Measurements from ENCODE around the gene CKMT1A.
"Not testable (repeated sequence)": the region's sequence is repeated elsewhere in the genome, so short reads cannot be mapped to it uniquely, and the experiment has no call there.

The CKMT1A gene

DNA sequence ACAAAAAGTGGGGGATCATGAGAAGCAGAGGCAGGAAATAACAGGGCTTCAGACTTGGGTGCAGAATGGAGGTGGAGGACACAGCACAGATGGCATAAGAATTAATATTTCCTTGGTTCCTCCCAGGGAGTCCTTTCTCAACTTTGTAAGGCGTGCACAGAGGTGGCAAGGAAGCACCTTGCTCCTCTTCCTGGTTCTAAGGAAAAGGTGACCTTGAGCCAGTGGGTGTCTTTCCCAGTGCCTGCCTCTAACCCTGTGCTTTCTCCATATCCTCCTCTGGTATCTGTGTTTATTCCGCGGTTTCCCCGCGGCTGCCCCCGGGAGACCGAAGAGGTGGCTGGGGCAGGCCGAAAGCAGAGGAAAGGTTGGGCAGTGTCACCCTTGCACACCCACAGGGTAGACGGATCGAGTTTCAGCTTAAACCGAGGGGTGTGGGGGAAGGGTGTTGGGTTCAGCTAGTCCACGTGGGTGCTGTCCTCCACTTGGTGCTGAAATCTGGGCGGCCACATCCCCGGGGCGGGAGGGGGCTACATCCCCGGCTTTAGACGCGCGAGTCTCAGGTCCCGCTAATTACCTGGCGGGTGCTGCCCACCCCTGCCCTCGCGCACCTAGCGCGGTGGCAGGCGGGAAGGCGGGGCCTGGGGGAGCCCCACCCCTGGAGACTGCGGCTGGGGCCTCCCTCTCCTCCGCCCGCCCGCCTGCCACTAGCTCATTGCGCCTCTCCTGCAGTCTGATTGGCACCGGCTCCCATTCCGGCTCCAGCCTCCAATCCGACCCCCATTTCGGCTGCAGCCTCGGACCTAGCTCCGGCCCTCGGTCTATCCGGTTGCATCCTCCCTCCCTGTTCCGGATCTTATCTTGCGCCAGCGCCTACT is at the start of gene CKMT1A:
TSS of gene CKMT1A (plus strand) at position 712 of the 875 bp plus-strand sequence. CDS start 192 bp downstream, outside the sequence.
- CTCF ChIA-PET; POLR2A ChIA-PET; H3K4me3 ChIP-seq (ENCODE audit: low read depth, low read length); DNase-seq (ENCODE audit: low read depth, low spot score): not testable (repeated sequence)

DNA sequence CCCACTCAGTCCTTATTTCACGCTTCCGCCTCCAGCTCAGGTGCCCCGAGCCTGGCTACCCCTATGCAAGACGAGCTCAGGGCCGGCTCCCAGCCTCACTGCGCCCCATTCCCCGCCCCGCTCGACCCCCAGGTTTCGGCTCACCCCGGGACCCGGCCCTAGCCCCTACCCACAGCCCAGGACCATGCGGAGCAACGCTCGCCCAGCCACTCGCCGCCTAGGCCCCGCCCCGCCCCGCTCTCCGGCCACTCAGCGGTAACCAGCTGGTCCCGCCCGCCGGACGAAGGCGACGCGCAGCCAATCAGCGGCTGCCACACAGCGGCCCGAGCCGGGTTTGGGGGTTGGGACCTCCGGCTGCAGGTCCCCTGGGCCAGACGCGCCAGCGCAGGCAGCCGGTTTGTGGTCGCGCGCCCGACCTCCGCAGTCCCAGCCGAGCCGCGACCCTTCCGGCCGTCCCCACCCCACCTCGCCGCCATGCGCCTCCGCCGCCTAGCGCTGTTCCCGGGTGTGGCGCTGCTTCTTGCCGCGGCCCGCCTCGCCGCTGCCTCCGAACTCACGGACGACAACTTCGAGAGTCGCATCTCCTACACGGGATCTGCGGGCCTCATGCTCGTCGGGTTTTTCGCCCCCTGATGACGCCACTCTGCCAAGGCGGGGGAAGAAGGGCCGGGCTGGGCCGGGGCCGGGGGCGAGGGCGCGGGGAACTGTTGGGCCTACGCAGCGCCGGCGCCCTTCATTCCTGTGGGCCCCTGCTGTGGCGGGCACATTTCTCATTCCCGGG is 44.8 kb upstream of the CKMT1A start, which contains the start of gene CATSPER2:
TSS of gene CATSPER2 (minus strand) at position 196 of the 781 bp plus-strand sequence. CDS start 783 bp downstream, outside the sequence.
- H3K4me3 ChIP-seq (ENCODE audit: low read depth, low read length) = no peak within 1 kb of the TSS
- ChIA-PET POLR2A (no interaction called here), CTCF (no interaction called here)
- no peak for DNase-seq (ENCODE audit: low read depth, low spot score)
- TF ChIP-seq, protein P1, sequence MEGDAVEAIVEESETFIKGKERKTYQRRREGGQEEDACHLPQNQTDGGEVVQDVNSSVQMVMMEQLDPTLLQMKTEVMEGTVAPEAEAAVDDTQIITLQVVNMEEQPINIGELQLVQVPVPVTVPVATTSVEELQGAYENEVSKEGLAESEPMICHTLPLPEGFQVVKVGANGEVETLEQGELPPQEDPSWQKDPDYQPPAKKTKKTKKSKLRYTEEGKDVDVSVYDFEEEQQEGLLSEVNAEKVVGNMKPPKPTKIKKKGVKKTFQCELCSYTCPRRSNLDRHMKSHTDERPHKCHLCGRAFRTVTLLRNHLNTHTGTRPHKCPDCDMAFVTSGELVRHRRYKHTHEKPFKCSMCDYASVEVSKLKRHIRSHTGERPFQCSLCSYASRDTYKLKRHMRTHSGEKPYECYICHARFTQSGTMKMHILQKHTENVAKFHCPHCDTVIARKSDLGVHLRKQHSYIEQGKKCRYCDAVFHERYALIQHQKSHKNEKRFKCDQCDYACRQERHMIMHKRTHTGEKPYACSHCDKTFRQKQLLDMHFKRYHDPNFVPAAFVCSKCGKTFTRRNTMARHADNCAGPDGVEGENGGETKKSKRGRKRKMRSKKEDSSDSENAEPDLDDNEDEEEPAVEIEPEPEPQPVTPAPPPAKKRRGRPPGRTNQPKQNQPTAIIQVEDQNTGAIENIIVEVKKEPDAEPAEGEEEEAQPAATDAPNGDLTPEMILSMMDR (IDR thresholded peaks at IDR 0.05; ENCODE audit: insufficient read depth, low read length, missing control alignments) = no peak

DNA sequence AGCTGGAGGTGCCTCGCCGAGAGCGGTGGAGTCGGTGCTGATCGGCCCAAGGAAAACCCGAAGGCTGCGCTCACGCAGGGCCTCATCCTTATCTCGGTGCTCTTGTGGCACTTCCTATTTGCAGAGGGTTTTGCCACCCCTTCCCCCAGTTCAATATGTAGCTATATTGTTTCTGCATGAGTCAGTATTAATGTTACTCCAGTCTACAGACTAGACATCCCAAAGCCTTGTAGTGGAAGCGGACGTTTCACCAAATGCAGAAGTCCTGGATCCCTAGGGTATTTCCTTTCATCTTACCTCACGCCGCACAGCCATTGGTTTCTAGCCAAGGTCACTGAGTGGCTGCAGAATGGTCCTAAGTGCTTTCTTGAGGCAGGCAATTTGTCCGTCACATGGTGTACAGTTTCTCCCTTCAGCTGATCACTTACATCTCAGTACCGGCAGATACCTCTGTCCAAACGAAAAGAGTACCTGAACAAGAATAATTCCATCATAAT is 44.2 kb upstream of the CKMT1A start:
- H3K4me3 ChIP-seq (ENCODE audit: low read depth, low read length); POLR2A ChIA-PET; DNase-seq (ENCODE audit: low read depth, low spot score); CTCF ChIA-PET: not testable (repeated sequence)

DNA sequence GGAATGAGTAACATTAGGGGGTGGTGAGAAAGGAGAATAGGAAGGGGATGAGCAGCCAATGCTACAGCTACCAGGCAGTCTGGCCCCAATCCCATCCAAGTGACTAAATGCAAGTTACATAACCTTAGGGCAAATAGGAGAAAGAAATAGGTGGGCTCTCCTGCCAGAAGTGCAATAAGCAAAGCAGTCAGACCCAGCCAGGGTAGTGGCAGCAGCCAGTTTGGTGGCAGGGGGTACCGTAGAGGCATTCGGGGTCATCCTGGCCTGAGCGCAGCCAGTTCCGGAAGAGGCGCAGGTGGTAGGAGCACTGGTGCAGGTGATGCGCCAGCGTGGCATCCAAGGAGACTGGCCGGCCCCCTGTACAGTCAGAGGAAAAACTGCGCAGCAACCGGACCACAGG is 33.9 kb upstream of the CKMT1A start:
- POLR2A ChIA-PET; H3K4me3 ChIP-seq (ENCODE audit: low read depth, low read length); CTCF ChIA-PET; DNase-seq (ENCODE audit: low read depth, low spot score): not testable (repeated sequence)

DNA sequence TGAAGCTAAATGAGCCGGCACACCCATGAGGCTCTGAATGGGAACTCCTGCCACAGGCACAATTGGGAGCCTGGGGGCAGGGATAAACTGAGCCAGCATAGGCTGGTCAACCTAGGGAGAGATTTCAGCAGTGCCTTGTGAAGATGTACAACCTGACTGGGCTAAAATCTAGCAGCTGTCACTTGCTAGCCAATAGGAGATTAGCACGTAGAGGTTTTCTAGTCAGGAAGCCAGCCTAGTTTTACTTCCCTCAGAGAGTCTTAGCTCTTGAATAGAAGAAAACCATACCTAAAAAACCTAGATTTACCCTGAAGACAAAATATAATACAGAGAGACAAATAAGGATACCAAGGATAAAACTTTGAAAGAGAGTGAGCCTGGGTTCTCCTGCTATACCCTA is 31.4 kb upstream of the CKMT1A start:
- H3K4me3 ChIP-seq (ENCODE audit: low read depth, low read length); CTCF ChIA-PET; DNase-seq (ENCODE audit: low read depth, low spot score); POLR2A ChIA-PET: not testable (repeated sequence)

DNA sequence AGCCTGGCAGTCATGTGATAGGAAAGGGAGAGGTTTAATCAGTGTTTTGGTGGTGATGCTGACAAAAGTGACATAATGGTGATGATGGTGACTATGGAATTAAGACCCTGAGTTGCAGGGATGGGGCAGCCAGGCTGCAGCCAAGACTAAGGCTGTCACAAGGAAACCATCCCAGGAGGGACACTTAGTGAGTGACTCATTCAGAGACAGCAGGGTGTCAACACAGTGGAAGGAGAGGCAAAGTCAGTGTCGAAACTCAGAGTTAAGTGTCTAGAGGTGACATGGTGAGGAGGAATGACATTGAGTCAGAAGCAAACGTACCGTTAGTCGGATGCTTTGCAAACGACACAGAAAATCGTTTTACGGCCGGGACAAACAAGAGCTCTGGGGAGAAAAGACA is 30.3 kb upstream of the CKMT1A start:
- POLR2A ChIA-PET; CTCF ChIA-PET; H3K4me3 ChIP-seq (ENCODE audit: low read depth, low read length); DNase-seq (ENCODE audit: low read depth, low spot score): not testable (repeated sequence)

DNA sequence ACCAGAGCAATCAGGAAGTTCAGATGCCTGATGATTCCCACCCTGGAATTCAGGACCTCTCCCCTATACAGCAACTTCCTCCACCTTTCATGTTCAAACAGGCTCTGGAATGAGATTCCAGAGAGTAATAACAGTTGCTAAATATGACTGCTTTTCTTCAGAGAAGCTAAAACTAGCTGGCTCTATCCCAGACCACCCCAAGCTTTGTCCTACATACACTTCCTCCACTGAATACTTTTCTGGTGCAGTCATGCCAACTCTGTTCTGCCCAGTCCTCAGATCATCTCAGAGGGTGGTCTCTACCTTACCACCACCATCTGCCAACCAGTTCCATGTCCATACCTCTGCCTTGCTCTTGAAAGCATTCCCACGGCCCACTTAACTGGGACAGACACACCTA is 27.5 kb upstream of the CKMT1A start:
- DNase-seq (ENCODE audit: low read depth, low spot score); POLR2A ChIA-PET; H3K4me3 ChIP-seq (ENCODE audit: low read depth, low read length); CTCF ChIA-PET: not testable (repeated sequence)

DNA sequence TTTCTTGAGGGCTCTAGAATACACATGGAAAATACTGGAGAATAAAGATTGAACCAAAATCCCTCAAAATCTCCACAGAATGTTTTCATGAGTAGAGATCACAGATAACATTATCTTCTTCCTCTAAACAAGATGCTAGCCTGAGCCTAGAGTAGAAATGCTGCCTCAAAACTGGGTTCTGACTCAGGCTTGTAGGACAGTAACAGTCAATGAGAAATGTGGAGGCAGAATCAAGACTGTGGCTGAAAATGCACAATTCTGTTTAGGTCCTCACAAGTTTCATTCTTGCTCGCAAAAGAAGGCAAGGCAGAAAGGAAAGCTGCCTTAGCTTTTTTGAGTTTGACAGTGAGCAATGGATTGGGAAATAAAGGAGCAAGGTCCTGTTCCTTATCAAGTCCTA is 19.5 kb upstream of the CKMT1A start:
- POLR2A ChIA-PET; H3K4me3 ChIP-seq (ENCODE audit: low read depth, low read length); DNase-seq (ENCODE audit: low read depth, low spot score); CTCF ChIA-PET: not testable (repeated sequence)

DNA sequence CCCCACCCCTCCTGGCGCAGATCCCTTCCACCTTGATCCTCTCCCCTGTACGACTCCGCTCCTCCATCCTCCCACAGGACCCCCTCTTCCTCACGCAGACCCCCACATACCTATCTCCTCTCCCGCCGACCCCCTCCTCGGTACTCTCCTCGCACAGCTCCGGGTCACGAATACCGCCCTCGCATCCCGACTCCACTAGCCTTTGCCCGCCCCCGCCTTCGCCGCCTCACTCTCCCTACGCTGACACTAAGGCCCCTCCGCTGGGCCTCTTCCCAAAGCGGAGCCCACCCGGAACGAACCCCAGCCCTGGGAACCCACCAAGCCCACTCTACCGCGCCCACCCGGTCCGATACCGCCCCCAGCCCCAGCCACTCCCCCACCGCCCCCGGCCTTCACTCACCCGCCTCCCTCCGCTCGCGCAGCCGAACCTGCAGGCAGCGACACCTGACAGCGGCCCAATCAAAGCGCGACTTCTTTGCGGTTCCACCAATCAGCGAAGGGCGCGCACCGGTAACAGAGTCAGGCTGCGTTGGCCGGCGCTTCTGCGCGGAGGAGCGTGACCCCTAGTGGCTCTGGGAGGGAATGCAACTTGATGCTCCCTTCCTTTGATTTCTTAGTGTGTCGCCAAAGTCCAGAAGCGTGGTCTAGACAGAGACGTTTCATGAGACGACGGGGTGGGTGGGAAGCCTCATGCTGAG is 3.9 kb upstream of the CKMT1A start:
- DNase-seq (ENCODE audit: low read depth, low spot score); H3K4me3 ChIP-seq (ENCODE audit: low read depth, low read length); CTCF ChIA-PET; POLR2A ChIA-PET: not testable (repeated sequence)

DNA sequence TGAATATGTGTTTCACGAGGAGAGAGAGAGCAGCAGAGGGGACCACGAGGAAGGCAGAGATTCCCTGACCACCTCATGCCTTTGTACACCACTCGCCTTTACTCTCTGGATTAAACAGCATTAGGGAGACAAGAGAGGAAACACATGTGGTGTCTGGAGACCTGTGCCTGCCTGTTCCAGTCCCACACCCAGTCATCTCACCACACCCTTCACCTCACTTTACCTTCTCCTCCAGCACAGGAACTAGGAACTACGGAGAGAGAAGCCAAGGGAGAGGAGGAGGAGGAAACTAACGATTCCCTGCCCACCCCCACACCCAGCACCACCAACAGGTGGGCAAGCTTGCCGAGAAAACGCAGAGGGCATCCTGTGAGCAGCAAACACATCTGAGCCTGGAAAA is 980 bp upstream of the CKMT1A start:
- CTCF ChIA-PET; H3K4me3 ChIP-seq (ENCODE audit: low read depth, low read length); DNase-seq (ENCODE audit: low read depth, low spot score); POLR2A ChIA-PET: not testable (repeated sequence)

DNA sequence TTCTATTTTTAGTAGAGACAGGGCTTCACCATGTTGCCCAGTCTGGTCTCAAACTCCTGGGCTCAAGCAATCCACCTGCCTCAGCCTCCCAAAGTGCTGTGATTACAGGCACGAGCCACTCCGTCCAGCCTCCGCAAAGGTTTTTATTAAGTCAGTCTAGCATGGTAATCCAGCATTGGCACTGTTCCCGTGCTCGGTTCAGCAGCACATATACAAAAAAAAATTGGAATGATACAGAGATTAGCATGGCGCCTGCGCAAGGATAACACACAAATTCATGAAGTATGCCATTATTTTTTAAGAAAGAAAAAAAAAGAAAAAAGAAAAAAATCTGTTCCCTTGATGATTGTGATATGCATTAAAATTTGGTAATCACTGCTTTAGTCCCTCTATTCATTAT is 8.5 kb downstream of the CKMT1A start:
- ChIA-PET CTCF (no interaction called here), POLR2A (no interaction called here)
- no peak for DNase-seq (ENCODE audit: low read depth, low spot score)
- no peak overlapping the region for H3K4me3 ChIP-seq (ENCODE audit: low read depth, low read length)
- TF ChIP-seq, protein P1 (IDR thresholded peaks at IDR 0.05; ENCODE audit: insufficient read depth, low read length, missing control alignments) = no peak
